Liver (tissue), 3 donors: ENCODE data around the gene VGLL2.

ENCODE experiments used
- RAD21 ChIP-seq, 2 donors: IDR thresholded peaks; 2 replicates each; pipeline ENCODE4 v1.6.1; 2016; ENCODE audit warnings: antibody characterized with exemption in 2 of 2, mild to moderate bottlenecking in 2 of 2
- TF ChIP-seq, protein P1 (sequence below): fragments of 150-350 bp; IDR thresholded peaks from 2 replicates; pipeline ENCODE4 v1.5.1; 2017; ENCODE audit warnings: improper control_type of control experiment, low read depth, low read length; ENCODE audit not compliant: missing input control
- TF ChIP-seq, protein P2 (sequence below): IDR thresholded peaks from 2 replicates; pipeline ENCODE4 v1.6.1; 2016; ENCODE audit warnings: antibody characterized with exemption, mild to moderate bottlenecking
- donor health status: healthy.
- donor health status: healthy.

DNA sequence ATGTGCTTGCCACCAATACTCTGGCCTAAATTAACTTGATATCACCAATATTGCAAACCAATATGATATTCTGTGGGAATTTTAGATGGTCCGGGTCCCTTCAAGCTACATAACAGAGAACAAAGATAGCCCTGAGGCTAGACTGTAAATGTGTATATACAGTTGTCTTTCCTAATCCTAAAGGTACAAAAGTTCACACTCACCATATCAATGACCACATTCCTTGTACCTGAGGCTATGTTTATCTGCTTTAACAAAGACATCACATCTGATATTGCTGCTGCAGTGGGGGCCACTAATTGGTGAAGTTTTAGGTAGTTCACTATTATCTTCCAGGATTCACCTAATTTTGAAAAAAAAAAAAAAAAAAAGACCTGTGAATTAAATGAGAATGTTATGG lies 38.6 kb upstream of the VGLL2 start:
- TF ChIP-seq, protein P1, sequence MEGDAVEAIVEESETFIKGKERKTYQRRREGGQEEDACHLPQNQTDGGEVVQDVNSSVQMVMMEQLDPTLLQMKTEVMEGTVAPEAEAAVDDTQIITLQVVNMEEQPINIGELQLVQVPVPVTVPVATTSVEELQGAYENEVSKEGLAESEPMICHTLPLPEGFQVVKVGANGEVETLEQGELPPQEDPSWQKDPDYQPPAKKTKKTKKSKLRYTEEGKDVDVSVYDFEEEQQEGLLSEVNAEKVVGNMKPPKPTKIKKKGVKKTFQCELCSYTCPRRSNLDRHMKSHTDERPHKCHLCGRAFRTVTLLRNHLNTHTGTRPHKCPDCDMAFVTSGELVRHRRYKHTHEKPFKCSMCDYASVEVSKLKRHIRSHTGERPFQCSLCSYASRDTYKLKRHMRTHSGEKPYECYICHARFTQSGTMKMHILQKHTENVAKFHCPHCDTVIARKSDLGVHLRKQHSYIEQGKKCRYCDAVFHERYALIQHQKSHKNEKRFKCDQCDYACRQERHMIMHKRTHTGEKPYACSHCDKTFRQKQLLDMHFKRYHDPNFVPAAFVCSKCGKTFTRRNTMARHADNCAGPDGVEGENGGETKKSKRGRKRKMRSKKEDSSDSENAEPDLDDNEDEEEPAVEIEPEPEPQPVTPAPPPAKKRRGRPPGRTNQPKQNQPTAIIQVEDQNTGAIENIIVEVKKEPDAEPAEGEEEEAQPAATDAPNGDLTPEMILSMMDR: no peak
- TF ChIP-seq RAD21 (IDR thresholded peaks at IDR 0.05): no peak
- TF ChIP-seq, protein P2, sequence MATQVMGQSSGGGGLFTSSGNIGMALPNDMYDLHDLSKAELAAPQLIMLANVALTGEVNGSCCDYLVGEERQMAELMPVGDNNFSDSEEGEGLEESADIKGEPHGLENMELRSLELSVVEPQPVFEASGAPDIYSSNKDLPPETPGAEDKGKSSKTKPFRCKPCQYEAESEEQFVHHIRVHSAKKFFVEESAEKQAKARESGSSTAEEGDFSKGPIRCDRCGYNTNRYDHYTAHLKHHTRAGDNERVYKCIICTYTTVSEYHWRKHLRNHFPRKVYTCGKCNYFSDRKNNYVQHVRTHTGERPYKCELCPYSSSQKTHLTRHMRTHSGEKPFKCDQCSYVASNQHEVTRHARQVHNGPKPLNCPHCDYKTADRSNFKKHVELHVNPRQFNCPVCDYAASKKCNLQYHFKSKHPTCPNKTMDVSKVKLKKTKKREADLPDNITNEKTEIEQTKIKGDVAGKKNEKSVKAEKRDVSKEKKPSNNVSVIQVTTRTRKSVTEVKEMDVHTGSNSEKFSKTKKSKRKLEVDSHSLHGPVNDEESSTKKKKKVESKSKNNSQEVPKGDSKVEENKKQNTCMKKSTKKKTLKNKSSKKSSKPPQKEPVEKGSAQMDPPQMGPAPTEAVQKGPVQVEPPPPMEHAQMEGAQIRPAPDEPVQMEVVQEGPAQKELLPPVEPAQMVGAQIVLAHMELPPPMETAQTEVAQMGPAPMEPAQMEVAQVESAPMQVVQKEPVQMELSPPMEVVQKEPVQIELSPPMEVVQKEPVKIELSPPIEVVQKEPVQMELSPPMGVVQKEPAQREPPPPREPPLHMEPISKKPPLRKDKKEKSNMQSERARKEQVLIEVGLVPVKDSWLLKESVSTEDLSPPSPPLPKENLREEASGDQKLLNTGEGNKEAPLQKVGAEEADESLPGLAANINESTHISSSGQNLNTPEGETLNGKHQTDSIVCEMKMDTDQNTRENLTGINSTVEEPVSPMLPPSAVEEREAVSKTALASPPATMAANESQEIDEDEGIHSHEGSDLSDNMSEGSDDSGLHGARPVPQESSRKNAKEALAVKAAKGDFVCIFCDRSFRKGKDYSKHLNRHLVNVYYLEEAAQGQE: no peak
